AG20443 (cell line): ENCODE measurements around the gene UTF1.
A peak's percentile ranks its signal among the peaks of the same experiment; 100 is the strongest.
"Not testable (repeated sequence)": the region's sequence is repeated elsewhere in the genome, so short reads cannot be mapped to it uniquely, and the experiment has no call there.

ENCODE experiments used
- DNase-seq: peaks from one replicate; pipeline ENCODE4 v3.0.0; 2012; ENCODE audit warnings: low spot score, mixed read lengths

Gene UTF1

GRCh38 chr10:133265052-133265451 is 35.0 kb downstream of the UTF1 start:
- not testable (repeated sequence) for DNase-seq

GRCh38 chr10:133266056-133266795 is 36.2 kb downstream of the UTF1 start:
- DNase-seq = no peak

- no peak for DNase-seq
These were observed 37.3 kb downstream of the UTF1 start for GRCh38 chr10:133267293-133267692.

GRCh38 chr10:133267829-133268228 is 37.8 kb downstream of the UTF1 start:
- DNase-seq = no peak

GRCh38 chr10:133268532-133268931 is 38.5 kb downstream of the UTF1 start:
- no peak for DNase-seq

- DNase-seq = no peak
These were observed 39.4 kb downstream of the UTF1 start for GRCh38 chr10:133269367-133269766.

- no peak for DNase-seq
These were observed 40.2 kb downstream of the UTF1 start for GRCh38 chr10:133270204-133270603.

- no peak for DNase-seq
These were observed 40.8 kb downstream of the UTF1 start for GRCh38 chr10:133270773-133271297.

- no peak for DNase-seq
These were observed 41.7 kb downstream of the UTF1 start for GRCh38 chr10:133271521-133272300.

GRCh38 chr10:133272301-133272963 is 42.4 kb downstream of the UTF1 start:
- DNase-seq = no peak

GRCh38 chr10:133272964-133273420 is 43.0 kb downstream of the UTF1 start:
- no peak for DNase-seq

- no peak for DNase-seq
These were observed 43.6 kb downstream of the UTF1 start for GRCh38 chr10:133273534-133274143.

GRCh38 chr10:133274751-133275683 is 45.0 kb downstream of the UTF1 start:
- DNase-seq = no peak

- no peak for DNase-seq
These were observed 45.7 kb downstream of the UTF1 start for GRCh38 chr10:133275684-133276092.

- DNase-seq = no peak
These were observed 46.0 kb downstream of the UTF1 start for GRCh38 chr10:133276100-133276434.

GRCh38 chr10:133276435-133277201 is 46.6 kb downstream of the UTF1 start, which contains the start of gene ADAM8:
ADAM8 (minus strand) TSS chr10:133276868; CDS start chr10:133276817, 51 bp downstream.
- peak; percentile 68 for DNase-seq

GRCh38 chr10:133277277-133277992 is 47.4 kb downstream of the UTF1 start:
- DNase-seq = no peak

GRCh38 chr10:133277993-133278576 is 48.1 kb downstream of the UTF1 start:
- no peak for DNase-seq
